Subcutaneous abdominal adipose tissue (tissue), 5 donors: ENCODE data around the gene SLFN14.

ENCODE experiments used
- H3K27ac ChIP-seq: one replicate; pipeline ENCODE4 v1.7.0; 2013; ENCODE audit warnings: low read depth, mild to moderate bottlenecking, inconsistent platforms, low read length, moderate library complexity
- H3K27me3 ChIP-seq, 5 donors: one replicate each; pipeline ENCODE4 v1.7.0; 2013; ENCODE audit warnings: low read length in 5 of 5, inconsistent platforms in 1 of 5; ENCODE audit not compliant: control insufficient read depth in 5 of 5, insufficient read depth in 4 of 5
- H3K36me3 ChIP-seq, 5 donors: one replicate each; pipeline ENCODE4 v1.7.0; 2013; ENCODE audit warnings: low read length in 5 of 5; ENCODE audit not compliant: control insufficient read depth in 5 of 5, insufficient read depth in 5 of 5
- H3K4me1 ChIP-seq, 5 donors: one replicate each; pipeline ENCODE4 v1.7.0; 2013; ENCODE audit warnings: low read length in 5 of 5, mild to moderate bottlenecking in 3 of 5, moderate library complexity in 1 of 5; ENCODE audit not compliant: control insufficient read depth in 5 of 5, insufficient read depth in 5 of 5
- H3K4me3 ChIP-seq, 5 donors: one replicate each; pipeline ENCODE4 v1.7.0; 2013; ENCODE audit warnings: low read length in 5 of 5, low read depth in 1 of 5
- H3K9ac ChIP-seq, 5 donors: one replicate each; pipeline ENCODE4 v1.7.0; 2013; ENCODE audit warnings: low read length in 5 of 5, mild to moderate bottlenecking in 4 of 5, moderate library complexity in 3 of 5
- H3K9me3 ChIP-seq, 5 donors: one replicate each; pipeline ENCODE4 v1.7.0; 2013; ENCODE audit warnings: low read length in 5 of 5; ENCODE audit not compliant: control insufficient read depth in 5 of 5
- donor health status: healthy.
- donor health status: healthy.
- donor health status: healthy.
- donor health status: healthy.
- donor health status: healthy.

The SLFN14 gene

GRCh38 chr17:35515027-35515426, 45.6 kb downstream of the SLFN14 start:
- Histone ChIP-seq H3K27ac (no peak overlapping the region), H3K36me3 (no peaks in the 10 kb centered on the region), H3K4me1 (no peaks in the 10 kb centered on the region)

GRCh38 chr17:35514564-35514963, 46.1 kb downstream of the SLFN14 start:
- Histone ChIP-seq H3K36me3 (no peaks in the 10 kb centered on the region), H3K9me3 (no peaks in the 10 kb centered on the region), H3K4me1 (no peaks in the 10 kb centered on the region), H3K27ac (no peak overlapping the region), H3K27me3 (no peaks in the 10 kb centered on the region), H3K9ac (no peak overlapping the region), H3K4me3 (no peak overlapping the region)

More at GRCh38 chr17:35515027-35515426, 45.6 kb downstream of the SLFN14 start:
- Histone ChIP-seq H3K9me3 (no peaks in the 10 kb centered on the region), H3K4me3 (no peak overlapping the region), H3K9ac (no peak overlapping the region), H3K27me3 (no peaks in the 10 kb centered on the region)
